OCI-LY3 (cell line): Measurements from ENCODE around the gene C12orf54.
"Not testable (repeated sequence)": the region's sequence is repeated elsewhere in the genome, so short reads cannot be mapped to it uniquely, and the experiment has no call there.

Source experiments
- H2AFZ ChIP-seq: fragments of 200-600, 300-600 bp; shearing (Covaris generic); 2 replicates; pipeline ENCODE4 v1.6.0; 2014; ENCODE audit warnings: antibody characterized with exemption, low read depth, low read length
- H3K27ac ChIP-seq: fragments of 200-600, 300-600 bp; sonication (generic); 2 replicates; pipeline ENCODE4 v1.5.1; 2014; ENCODE audit warnings: mild to moderate bottlenecking, low read length, moderate library complexity, mixed read lengths
- H3K27me3 ChIP-seq: fragments of 200-600, 300-600 bp; sonication (generic); 2 replicates; pipeline ENCODE4 v1.6.1; 2014; ENCODE audit warnings: low read depth, low read length, mixed read lengths
- H3K36me3 ChIP-seq: fragments of 200-600, 300-600 bp; sonication (generic); replicated peaks from 2 replicates; pipeline ENCODE3; 2014; ENCODE audit warnings: low read depth, low read length, mixed read lengths
- H3K4me1 ChIP-seq: fragments of 300-600, 200-600 bp; sonication (generic); 2 replicates; pipeline ENCODE4 v1.6.1; 2014; ENCODE audit warnings: low read length, mixed read lengths
- H3K4me2 ChIP-seq: fragments of 200-600, 300-600 bp; sonication (generic); 2 replicates; pipeline ENCODE4 v1.6.1; 2014; ENCODE audit warnings: low read length, mixed read lengths
- H3K4me3 ChIP-seq: fragments of 300-600, 200-600 bp; sonication (generic); 2 replicates; pipeline ENCODE4 v1.5.1; 2014; ENCODE audit warnings: antibody characterized with exemption, mild to moderate bottlenecking, low read length, moderate library complexity
- H3K79me2 ChIP-seq: fragments of 300-600, 200-600 bp; shearing (Covaris generic); 2 replicates; pipeline ENCODE4 v1.6.1; 2014; ENCODE audit warnings: mild to moderate bottlenecking, low read length, mixed read lengths
- H3K9ac ChIP-seq: fragments of 300-600, 200-600 bp; shearing (Covaris generic); 2 replicates; pipeline ENCODE4 v1.6.0; 2014; ENCODE audit warnings: mild to moderate bottlenecking, low read length, moderate library complexity
- H3K9me3 ChIP-seq: fragments of 200-600, 300-600 bp; shearing (Covaris generic); 2 replicates; pipeline ENCODE4 v1.6.1; 2014; ENCODE audit warnings: low read length, mixed read lengths; ENCODE audit not compliant: insufficient read depth
- H4K20me1 ChIP-seq: fragments of 200-600, 300-600 bp; sonication (generic); 2 replicates; pipeline ENCODE4 v1.6.1; 2016; ENCODE audit warnings: low read length, mixed read lengths; ENCODE audit not compliant: insufficient read depth
- CTCF ChIP-seq: fragments of 200-600, 300-600 bp; sonication (generic); IDR thresholded peaks from 2 replicates; pipeline ENCODE4 v1.5.1; 2014; ENCODE audit warnings: antibody characterized with exemption, low read length, low read depth
- EZH2phosphoT487 ChIP-seq: fragments of 200-600 bp; shearing (Covaris generic); IDR thresholded peaks from 2 replicates; pipeline ENCODE4 v1.6.1; 2018; ENCODE audit warnings: antibody characterized with exemption, mixed run types, low read depth

Gene C12orf54

GRCh38 chr12:48510111-48510510 is 27.8 kb downstream of the C12orf54 start:
- Histone ChIP-seq H3K4me2 (no peak overlapping the region), H3K79me2 (no peaks in the 10 kb centered on the region), H3K36me3 (peaks cover 22% of the 10 kb centered on the region), H4K20me1 (no peaks in the 10 kb centered on the region), H3K4me3 (no peak overlapping the region), H3K4me1 (peaks cover 17% of the 10 kb centered on the region), H3K9ac (no peak overlapping the region), H3K27me3 (no peaks in the 10 kb centered on the region), H3K9me3 (peaks cover 31% of the 10 kb centered on the region), H3K27ac (no peak overlapping the region), H2AFZ (no peak overlapping the region)
- TF ChIP-seq CTCF, result no peak

- TF ChIP-seq EZH2phosphoT487 (no peak), CTCF (no peak)
- Histone ChIP-seq H3K79me2 (no peaks in the 10 kb centered on the region), H3K4me1 (peaks cover 17% of the 10 kb centered on the region), H3K9ac (no peak overlapping the region), H3K27ac (peak overlapping the region; percentile 76), H2AFZ (no peak overlapping the region), H3K9me3 (peaks cover 34% of the 10 kb centered on the region), H4K20me1 (no peaks in the 10 kb centered on the region), H3K4me3 (no peak overlapping the region), H3K4me2 (no peak overlapping the region; the same call in 1 of the 2 replicates), H3K36me3 (peaks cover 22% of the 10 kb centered on the region), H3K27me3 (no peaks in the 10 kb centered on the region)
Measured at GRCh38 chr12:48512855-48513254, 30.6 kb downstream of the C12orf54 start.

GRCh38 chr12:48514728-48515127 is 32.4 kb downstream of the C12orf54 start:
- Histone ChIP-seq H3K27me3 (no peaks in the 10 kb centered on the region), H3K4me1 (peaks cover 17% of the 10 kb centered on the region), H3K36me3 (peaks cover 22% of the 10 kb centered on the region), H3K79me2 (no peaks in the 10 kb centered on the region), H3K27ac (no peak overlapping the region), H2AFZ (no peak overlapping the region), H3K4me3 (no peak overlapping the region), H4K20me1 (no peaks in the 10 kb centered on the region), H3K9me3 (peaks cover 25% of the 10 kb centered on the region), H3K9ac (no peak overlapping the region), H3K4me2 (no peak overlapping the region)
- TF ChIP-seq CTCF (no peak), EZH2phosphoT487 (no peak)

- not testable (repeated sequence) for H3K27me3 ChIP-seq, H2AFZ ChIP-seq, H3K9ac ChIP-seq, H3K4me1 ChIP-seq, H3K79me2 ChIP-seq, H4K20me1 ChIP-seq, H3K4me2 ChIP-seq, H3K27ac ChIP-seq, H3K36me3 ChIP-seq, H3K4me3 ChIP-seq, H3K9me3 ChIP-seq
Measured at GRCh38 chr12:48520381-48520780, 38.1 kb downstream of the C12orf54 start.

GRCh38 chr12:48525332-48525731 is 43.0 kb downstream of the C12orf54 start, which contains the start of gene OR8S1:
OR8S1 (plus strand) TSS chr12:48525632; CDS start chr12:48525632, 0 bp downstream.
- H3K4me3 ChIP-seq, result no peak within 1 kb of the TSS
- TF ChIP-seq CTCF (no peak), EZH2phosphoT487 (no peak)
- H3K36me3 ChIP-seq, result no peaks in the 10 kb centered on the region
- no peak within 1 kb of the TSS for H3K4me2 ChIP-seq
- H2AFZ ChIP-seq, result no peak within 1 kb of the TSS
- H3K79me2 ChIP-seq, result no peaks in the 10 kb centered on the region
- H4K20me1 ChIP-seq, result no peaks in the 10 kb centered on the region
- H3K27me3 ChIP-seq, result no peaks in the 10 kb centered on the region
- H3K4me1 ChIP-seq, result no peaks in the 10 kb centered on the region
- H3K27ac ChIP-seq, result no peak within 1 kb of the TSS
- H3K9me3 ChIP-seq, result no peaks in the 10 kb centered on the region
- no peak within 1 kb of the TSS for H3K9ac ChIP-seq
